Activated CD4-positive, alpha-beta T cell treated with anti-CD3 and anti-CD28 coated beads for 24 hours (primary cell): ENCODE results near the gene RAB35.

Experiments
- DNase-seq, 2 donors: peaks; one replicate each; pipeline ENCODE4 v3.0.0-alpha.2; 2020; ENCODE audit warnings: low read depth in 2 of 2

RAB35 gene

GRCh38 chr12:120132863-120133385 is 16.4 kb upstream of the RAB35 start:
- DNase-seq, result no peak

- no peak for DNase-seq
Observed at GRCh38 chr12:120132054-120132836, 15.7 kb upstream of the RAB35 start.

GRCh38 chr12:120131116-120131515 is 14.6 kb upstream of the RAB35 start:
- no peak for DNase-seq

- DNase-seq, result no peak
Observed at GRCh38 chr12:120130011-120130410, 13.5 kb upstream of the RAB35 start.

GRCh38 chr12:120126635-120127005 is 10.1 kb upstream of the RAB35 start:
- DNase-seq, result no peak

GRCh38 chr12:120125792-120126634 is 9.5 kb upstream of the RAB35 start:
- no peak for DNase-seq

- DNase-seq, result no peak
Observed at GRCh38 chr12:120125029-120125428, 8.5 kb upstream of the RAB35 start.

GRCh38 chr12:120121766-120122293 is 5.3 kb upstream of the RAB35 start:
- DNase-seq, result no peak

GRCh38 chr12:120121343-120121742 is 4.8 kb upstream of the RAB35 start:
- no peak for DNase-seq

GRCh38 chr12:120119271-120119973 is 2.9 kb upstream of the RAB35 start:
- DNase-seq, result peak in 1 of 2 donors; percentile 45

GRCh38 chr12:120118321-120119061 is 1.9 kb upstream of the RAB35 start:
- DNase-seq, result no peak

GRCh38 chr12:120117961-120118320 is 1.4 kb upstream of the RAB35 start:
- no peak for DNase-seq

- DNase-seq, result peak; percentile 96 to 97
Observed at GRCh38 chr12:120116792-120117651, 469 bp upstream of the RAB35 start.

- DNase-seq, result no peak
Observed at GRCh38 chr12:120115692-120116440, 687 bp downstream of the RAB35 start.

- no peak for DNase-seq
Observed at GRCh38 chr12:120115066-120115465, 1.5 kb downstream of the RAB35 start.

- DNase-seq, result peak in 1 of 2 donors; percentile 21
Observed at GRCh38 chr12:120110550-120111501, 5.7 kb downstream of the RAB35 start.

GRCh38 chr12:120109570-120110267 is 6.8 kb downstream of the RAB35 start:
- no peak for DNase-seq

- DNase-seq, result no peak
Observed at GRCh38 chr12:120106151-120106550, 10.4 kb downstream of the RAB35 start.
